ENCODE data around the gene CSRP3.
"Not testable (repeated sequence)": the region's sequence is repeated elsewhere in the genome, so short reads cannot be mapped to it uniquely, and the experiment has no call there.

Gene CSRP3

DNA sequence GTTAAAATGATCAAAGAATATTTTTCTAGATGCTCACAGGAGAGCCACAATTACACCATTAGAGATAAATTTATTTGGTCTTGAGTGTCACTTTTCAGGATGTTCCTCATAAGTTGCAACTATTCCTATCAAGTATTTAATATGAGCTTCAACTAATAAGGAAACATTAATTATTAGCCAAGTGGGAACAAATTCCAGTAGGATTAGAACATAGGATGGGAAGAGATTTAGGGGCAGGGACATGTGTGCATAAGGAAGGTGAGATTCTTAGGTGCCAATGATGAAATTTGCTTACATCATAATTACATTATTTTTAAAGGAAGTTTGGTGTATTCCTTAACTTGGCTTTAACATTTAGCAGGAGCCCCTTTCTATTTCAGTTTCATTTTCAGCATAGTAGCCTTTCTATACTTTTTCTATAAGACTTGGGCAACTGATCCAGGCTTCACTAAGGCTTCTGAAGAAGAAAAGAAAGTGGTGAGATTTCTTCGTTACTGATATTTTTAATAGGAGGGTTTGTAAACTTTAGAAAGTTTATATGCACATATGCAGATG is 38.8 kb downstream of the CSRP3 start:
- no peak for DNase-seq (ENCODE audit: low spot score)
- no peak overlapping the region for H3K27ac ChIP-seq
- TF ChIP-seq, protein P1, sequence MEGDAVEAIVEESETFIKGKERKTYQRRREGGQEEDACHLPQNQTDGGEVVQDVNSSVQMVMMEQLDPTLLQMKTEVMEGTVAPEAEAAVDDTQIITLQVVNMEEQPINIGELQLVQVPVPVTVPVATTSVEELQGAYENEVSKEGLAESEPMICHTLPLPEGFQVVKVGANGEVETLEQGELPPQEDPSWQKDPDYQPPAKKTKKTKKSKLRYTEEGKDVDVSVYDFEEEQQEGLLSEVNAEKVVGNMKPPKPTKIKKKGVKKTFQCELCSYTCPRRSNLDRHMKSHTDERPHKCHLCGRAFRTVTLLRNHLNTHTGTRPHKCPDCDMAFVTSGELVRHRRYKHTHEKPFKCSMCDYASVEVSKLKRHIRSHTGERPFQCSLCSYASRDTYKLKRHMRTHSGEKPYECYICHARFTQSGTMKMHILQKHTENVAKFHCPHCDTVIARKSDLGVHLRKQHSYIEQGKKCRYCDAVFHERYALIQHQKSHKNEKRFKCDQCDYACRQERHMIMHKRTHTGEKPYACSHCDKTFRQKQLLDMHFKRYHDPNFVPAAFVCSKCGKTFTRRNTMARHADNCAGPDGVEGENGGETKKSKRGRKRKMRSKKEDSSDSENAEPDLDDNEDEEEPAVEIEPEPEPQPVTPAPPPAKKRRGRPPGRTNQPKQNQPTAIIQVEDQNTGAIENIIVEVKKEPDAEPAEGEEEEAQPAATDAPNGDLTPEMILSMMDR (IDR thresholded peaks at IDR 0.05), result no peak
- H3K4me3 ChIP-seq, result no peak overlapping the region

DNA sequence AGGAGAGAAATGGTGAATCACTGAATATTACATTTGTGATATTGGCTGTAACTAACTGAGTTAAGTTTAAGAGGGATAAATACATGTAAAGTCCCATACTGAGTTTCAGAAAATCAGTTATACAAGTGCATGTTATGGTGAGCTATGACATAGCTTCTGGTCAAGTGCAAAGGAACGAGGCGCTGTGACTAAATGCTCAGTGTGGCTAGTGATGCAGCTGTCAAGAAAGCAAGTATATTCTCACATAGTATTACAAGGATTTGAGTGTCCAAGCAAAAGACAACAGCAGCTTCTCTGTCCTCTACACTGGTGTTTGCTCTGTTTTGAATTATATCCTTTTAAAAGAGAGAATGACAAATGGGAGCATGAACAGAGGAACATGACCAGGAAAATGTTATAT is 40.1 kb downstream of the CSRP3 start:
- TF ChIP-seq, protein P1 (IDR thresholded peaks at IDR 0.05), result no peak
- H3K27ac ChIP-seq, result no peak overlapping the region
- no peak overlapping the region for H3K4me3 ChIP-seq
- no peak for DNase-seq (ENCODE audit: low spot score)

DNA sequence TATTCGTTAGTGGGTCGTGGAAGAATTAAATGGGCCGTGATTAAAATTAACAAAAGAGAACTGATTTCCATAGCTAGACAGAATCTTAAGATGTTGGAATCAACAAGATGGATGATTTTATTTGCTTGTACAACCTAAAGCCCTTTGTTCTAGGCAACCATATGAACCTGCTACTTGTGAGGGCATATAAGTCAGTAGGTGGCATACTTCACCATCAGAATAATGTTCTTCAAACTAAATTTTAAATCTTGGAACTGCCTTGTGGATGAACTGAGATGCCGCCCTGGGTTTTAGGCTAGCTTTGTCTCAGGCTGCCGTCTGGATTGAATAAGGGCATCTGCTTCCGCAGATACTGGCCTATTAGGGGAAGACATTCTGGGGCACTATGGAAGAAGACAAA is 40.9 kb downstream of the CSRP3 start:
- no peak for DNase-seq (ENCODE audit: low spot score)
- H3K27ac ChIP-seq, result no peak overlapping the region
- no peak overlapping the region for H3K4me3 ChIP-seq
- TF ChIP-seq, protein P1 (IDR thresholded peaks at IDR 0.05), result no peak

DNA sequence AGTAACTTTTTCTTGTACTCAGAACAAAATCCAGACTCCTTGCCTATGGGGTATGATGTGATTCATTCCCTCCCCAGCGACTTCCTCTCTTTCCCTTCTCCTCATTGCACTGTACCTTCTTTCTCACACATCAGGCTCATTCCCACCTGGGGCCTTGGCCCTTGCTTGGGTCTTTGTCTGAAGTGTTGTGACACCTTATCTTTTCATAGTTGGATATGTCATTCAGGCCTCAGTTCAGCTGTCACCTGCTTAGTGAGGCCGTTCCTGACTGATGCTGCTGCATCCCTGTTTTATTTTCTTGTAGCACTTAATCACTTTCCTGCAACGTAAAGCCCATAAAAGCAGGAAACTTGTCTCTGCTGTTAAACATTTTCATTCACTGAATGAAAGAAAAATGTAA is 44.9 kb downstream of the CSRP3 start:
- Histone ChIP-seq H3K27ac (no peak overlapping the region), H3K4me3 (no peak overlapping the region)
- no peak for DNase-seq (ENCODE audit: low spot score)
- TF ChIP-seq, protein P1 (IDR thresholded peaks at IDR 0.05), result no peak

DNA sequence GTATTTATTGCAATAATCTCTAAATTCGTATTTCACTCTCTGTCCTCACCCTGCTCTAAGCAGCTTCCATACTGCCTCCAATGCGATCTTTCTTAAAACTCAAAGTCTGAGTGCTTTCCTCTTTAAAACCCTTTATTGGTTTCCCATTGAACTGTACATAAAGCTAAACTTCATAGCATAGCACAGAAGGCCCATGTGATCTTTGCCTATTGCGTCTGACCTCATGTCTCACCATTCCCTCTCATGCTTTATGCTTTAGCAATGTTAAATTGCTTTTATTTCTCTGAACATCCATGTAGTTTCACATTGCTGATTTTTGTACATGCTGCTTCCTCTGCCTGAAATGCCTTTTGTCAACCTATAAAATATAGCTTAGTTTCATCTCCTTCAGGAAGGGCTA is 56.5 kb downstream of the CSRP3 start:
- Histone ChIP-seq H3K27ac (no peak overlapping the region), H3K4me3 (no peak overlapping the region)
- TF ChIP-seq, protein P1 (IDR thresholded peaks at IDR 0.05), result no peak
- DNase-seq (ENCODE audit: low spot score), result no peak

DNA sequence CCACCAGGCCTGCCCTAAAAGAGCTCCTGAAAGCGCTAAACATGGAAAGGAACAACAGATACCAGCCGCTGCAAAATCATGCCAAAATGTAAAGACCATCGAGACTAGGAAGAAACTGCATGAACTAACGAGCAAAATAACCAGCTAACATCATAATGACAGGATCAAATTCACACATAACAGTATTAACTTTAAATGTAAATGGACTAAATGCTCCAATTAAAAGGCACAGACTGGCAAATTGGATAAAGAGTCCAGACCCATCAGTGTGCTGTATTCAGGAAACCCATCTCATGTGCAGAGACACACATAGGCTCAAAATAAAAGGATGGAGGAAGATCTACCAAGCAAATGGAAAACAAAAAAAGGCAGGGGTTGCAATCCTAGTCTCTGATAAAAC is 64.9 kb downstream of the CSRP3 start:
- DNase-seq (ENCODE audit: low spot score); H3K4me3 ChIP-seq; H3K27ac ChIP-seq: not testable (repeated sequence)

DNA sequence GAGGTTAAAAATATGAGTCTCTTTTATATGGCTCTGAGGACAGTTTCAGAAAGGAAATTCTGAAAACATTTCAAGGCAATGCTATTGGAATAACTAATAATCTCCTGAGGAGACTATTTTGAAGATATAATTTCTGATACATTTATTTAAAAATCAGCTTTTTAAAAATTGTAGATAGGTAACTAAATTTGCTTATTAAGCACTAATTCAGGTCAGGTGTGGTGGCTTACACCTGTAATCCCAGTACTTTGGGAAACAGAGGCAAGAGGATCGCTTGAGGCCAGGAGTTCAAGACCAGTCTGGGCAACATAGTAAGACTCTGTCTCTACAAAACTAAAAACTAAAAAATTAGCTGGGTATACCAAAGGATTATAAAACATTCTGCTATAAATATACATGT is 67.8 kb downstream of the CSRP3 start:
- TF ChIP-seq, protein P1 (IDR thresholded peaks at IDR 0.05), result no peak
- no peak for DNase-seq (ENCODE audit: low spot score)
- Histone ChIP-seq H3K27ac (no peak overlapping the region), H3K4me3 (no peak overlapping the region)
